ENCODE data around the gene TMEM208. TPM values are rescaled to one million over a fixed set of nuclear protein-coding genes. Genes with fewer than 3 reads are reported as not detected.

The TMEM208 gene
- total RNA-seq, 1 experiment from 2014 or later, result 46.9 TPM

GRCh38 chr16:67248073-67248400 lies 21.1 kb downstream of the TMEM208 start:
- DNase-seq (ENCODE audit: extremely low read depth, low read depth), result no peak

DNA sequence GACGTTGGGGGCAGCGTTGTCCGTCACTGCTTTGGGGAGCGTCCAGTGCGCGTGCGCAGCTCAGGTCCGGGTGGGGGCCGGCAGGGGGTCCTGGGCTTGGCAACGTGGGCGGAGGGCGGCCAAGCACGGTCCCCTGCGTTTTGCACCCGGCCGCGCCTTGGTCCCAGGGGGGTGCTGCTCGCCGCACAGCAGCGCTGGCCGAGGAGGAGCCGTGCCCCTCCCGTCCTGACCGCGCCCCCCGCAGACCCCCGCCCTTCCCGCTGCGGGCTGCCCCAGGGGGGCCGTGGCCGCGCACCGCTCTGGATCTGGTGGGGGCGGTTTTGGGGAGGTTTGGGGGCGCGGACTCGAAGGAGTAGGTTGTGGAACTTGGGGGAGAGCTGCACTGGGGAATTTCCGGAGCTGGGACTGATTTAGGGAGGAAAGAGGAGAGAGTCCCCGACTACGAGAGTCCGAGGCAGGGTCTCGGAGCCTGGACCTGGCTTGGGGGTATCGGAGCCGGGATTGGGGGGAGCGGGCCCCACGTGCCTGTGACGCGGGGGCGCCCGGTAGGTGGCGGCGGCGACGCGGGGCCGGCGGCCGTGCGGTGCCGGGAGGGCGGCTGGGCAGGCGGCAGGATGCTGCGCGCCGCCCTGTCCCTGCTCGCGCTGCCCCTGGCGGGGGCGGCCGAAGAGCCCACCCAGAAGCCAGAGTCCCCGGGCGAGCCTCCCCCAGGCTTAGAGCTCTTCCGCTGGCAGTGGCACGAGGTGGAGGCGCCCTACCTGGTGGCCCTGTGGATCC lies 21.7 kb downstream of the TMEM208 start, which contains the start of gene SLC9A5:
Gene SLC9A5, plus strand, starts transcription at position 579 of the 777 bp plus-strand sequence. Its CDS starts 36 bp downstream, at position 615.
- DNase-seq (ENCODE audit: extremely low read depth, low read depth), result no peak

DNA sequence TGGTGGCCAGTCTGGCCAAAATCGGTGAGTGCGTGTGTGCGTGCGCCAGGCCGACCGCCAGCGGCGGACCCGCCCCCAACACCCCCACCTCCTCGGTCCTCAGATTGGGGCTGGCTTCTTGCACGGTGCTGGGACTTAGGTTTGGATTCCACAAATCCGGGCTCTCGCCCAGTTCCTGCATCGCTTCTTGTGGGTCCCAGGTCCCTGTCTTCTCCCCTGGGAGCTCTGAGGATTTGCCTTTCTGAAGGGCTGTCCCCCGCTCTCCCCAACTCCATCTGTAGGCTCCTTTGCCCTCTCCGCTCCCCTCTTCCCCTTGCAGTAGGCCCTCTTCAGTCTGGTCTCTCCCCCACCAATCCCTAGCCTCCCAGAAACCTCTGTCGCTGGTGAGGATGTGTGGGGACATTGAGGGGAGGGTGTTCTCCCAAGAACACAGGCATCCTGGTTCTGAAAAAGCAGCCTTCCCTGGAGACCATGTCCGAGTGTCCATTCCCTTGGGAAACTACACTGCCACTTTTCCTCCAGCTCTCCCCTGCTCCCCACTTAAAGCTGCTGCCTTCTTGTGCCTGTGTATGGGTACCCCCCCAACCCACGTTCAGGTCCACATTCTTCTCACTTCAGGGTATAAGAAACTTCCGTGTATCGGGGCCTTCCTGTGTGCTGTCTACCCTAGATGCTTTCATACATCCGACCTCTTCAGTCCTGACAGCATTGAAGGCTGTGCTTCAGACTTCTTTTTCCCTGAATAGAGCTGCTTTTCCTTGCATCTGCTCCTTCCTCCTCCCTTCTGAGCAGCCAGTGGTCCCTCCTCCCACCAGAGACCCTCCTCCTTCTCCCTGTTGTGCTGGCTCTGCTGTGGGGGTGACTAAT lies 22.5 kb downstream of the TMEM208 start:
- no peak for DNase-seq (ENCODE audit: extremely low read depth, low read depth)

- DNase-seq (ENCODE audit: extremely low read depth, low read depth), result no peak
These were observed 23.1 kb downstream of the TMEM208 start for GRCh38 chr16:67250045-67250327.

GRCh38 chr16:67252609-67253497 lies 25.9 kb downstream of the TMEM208 start:
- DNase-seq (ENCODE audit: extremely low read depth, low read depth), result no peak

DNA sequence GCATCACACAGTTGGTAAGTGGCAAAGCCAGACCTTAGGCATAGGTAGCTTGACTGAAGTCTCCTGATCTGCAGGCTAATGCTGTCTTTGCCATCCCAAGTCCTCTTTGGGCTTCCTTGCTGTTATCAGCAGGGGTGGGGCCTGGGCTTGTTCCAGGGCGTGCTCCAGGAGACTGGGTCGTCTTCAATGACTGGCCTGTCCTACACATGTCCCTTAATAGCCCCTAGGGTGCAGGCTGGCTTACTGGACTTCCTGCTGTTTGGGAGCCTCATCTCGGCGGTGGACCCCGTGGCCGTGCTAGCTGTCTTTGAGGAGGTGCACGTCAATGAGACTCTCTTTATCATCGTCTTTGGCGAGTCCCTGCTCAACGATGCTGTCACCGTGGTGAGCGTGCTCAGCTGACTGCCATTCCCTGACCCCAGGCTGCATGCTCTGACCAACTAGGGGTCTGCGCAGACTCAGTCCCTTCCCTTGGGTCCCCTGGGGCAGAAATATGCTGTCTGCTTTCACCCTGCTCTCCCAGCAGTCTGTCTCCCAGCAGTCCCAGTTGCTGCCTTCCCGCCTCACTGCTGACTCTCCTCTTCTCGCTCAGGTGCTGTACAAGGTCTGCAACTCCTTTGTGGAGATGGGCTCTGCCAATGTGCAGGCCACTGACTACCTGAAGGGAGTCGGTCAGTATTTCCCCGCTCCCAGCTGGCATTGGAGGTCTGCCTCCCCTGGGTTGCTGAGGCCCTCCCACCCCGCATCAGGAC lies 28.0 kb downstream of the TMEM208 start:
- no peak for DNase-seq (ENCODE audit: extremely low read depth, low read depth)

DNA sequence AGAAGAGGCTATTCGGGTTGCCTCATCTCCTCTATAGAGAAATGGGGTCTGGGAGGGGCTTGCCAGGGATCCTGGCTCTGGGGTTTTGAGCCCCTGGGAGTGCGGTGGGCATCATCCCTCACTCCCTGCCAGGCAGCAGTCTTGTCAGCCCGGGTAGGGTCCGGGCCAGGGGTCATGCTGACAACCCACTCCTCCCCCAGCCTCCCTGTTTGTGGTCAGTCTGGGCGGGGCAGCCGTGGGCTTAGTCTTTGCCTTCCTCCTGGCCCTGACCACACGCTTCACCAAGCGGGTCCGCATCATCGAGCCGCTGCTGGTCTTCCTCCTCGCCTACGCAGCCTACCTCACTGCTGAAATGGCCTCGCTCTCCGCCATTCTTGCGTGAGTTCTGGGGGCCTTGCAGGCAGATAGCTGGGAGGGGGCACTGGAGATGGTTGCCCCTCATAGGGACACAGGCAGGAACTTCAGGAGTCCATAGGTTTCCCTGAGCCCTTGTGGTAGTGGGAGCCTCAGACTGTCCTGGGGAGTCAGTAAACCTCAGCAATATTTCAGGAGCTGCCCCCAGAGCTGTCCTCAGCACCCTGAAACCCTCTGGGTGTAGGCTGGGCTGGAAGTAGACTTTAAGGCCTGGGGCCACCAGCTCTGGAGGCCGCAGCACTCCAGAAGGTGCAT lies 28.8 kb downstream of the TMEM208 start:
- DNase-seq (ENCODE audit: extremely low read depth, low read depth), result no peak

DNA sequence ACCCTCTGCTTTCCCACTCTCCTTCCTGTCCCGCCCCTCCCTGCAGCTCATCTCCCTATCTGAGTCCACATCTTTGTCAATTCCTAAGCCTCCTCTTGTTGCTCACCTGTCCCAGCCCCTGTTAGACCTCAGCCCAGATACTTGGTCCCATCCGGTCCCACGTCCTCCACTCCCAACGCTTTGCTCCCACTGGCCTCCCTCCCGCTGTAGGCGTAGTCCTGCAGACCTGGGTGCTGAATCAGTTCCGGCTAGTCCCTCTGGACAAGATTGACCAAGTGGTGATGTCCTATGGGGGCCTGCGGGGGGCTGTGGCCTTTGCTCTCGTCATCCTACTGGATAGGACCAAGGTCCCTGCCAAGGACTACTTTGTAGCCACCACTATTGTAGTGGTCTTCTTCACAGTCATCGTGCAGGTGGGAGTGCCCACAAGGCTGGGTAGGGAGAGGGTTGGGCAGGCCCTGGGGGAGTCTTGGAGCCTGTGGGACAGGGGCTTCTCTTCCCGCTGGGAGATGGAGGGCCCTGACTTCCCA lies 29.8 kb downstream of the TMEM208 start:
- DNase-seq (ENCODE audit: extremely low read depth, low read depth), result no peak

GRCh38 chr16:67257486-67258160 lies 30.7 kb downstream of the TMEM208 start:
- DNase-seq (ENCODE audit: extremely low read depth, low read depth), result no peak

DNA sequence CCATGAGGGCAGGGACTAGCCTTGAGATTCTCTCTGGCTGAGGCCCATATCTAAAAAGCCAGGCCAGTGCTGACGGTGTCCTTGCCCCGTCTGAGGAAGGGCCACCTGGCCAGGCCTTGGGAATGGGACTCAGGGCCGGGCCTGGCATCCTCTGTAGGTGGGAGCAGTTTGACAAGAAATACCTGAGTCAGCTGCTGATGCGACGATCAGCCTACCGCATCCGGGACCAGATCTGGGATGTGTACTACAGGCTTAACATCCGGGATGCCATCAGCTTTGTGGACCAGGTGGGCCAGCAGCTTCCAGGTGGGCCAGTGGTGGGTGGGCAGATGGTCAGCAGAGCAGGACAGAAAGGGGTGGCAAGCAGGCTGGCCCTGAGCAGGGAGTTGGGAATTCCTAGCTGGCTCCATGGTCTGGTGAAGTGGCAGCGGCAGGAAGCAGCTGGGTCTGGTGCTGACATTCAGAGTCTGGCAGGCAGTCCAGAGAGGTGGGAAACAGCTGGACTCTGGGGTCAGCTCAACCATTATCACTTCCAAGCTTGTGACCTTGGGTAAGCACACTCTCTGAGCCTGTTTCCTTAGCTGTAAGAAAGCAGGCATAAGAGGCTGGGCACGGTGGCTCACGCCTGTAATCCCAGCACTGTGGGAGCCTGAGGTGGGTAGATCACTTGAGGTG lies 31.4 kb downstream of the TMEM208 start:
- DNase-seq (ENCODE audit: extremely low read depth, low read depth), result no peak

- no peak for DNase-seq (ENCODE audit: extremely low read depth, low read depth)
These were observed 32.8 kb downstream of the TMEM208 start for GRCh38 chr16:67259705-67260104.

DNA sequence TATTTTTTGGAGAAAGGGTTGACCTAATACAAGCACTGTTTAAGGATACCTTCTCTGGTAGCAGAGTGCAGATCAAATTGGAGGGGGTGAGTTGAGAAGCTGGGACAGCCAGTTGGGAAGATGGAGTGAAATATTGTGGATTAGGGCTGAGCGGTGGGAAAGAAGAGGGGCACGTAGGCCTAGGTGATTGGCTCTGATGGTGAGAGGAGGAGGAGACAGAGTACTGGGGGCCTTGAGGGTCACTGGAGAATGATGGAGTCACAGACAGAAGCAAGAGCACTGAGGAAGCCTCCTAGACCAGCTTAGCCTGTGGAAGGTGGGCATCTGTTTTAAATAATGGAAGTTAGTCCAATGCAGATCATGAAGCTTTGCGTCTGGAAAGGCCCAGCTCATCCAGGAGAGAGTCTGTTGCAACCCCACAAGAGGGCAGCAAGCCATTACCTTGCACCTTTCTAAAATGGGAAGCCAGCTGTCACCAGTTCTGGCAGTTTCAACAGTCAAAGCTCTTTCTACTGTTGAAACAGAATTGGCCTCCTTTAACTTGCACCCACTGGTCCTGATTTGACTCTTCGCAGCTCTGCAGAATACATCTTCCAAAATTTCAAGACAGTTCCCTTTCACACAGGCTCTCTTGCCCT lies 33.6 kb downstream of the TMEM208 start:
- DNase-seq (ENCODE audit: extremely low read depth, low read depth), result no peak

- no peak for DNase-seq (ENCODE audit: extremely low read depth, low read depth)
These were observed 36.3 kb downstream of the TMEM208 start for GRCh38 chr16:67263201-67263600.

- DNase-seq (ENCODE audit: extremely low read depth, low read depth), result no peak
These were observed 37.3 kb downstream of the TMEM208 start for GRCh38 chr16:67264277-67264676.

DNA sequence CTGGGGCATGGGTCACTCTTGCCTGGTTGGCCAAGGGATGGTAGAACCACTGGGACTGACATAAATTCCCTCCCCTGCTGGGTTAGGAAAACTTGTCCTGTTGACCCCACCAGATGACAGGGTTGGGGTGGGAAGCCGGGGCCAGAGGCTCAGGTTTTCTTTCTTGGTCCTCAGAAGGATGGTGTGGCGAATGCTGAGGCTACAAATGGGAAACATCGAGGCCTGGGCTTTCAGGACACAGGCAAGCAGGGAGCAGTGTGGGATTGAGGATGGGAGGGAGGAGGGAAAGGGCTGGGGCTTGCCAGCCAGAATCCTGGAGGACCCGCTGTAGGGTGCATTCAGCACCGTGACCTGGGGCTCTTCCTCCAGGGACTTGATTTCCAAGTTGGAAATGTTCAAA lies 37.9 kb downstream of the TMEM208 start:
- no peak for DNase-seq (ENCODE audit: extremely low read depth, low read depth)

GRCh38 chr16:67265834-67266233 lies 38.9 kb downstream of the TMEM208 start:
- no peak for DNase-seq (ENCODE audit: extremely low read depth, low read depth)

DNA sequence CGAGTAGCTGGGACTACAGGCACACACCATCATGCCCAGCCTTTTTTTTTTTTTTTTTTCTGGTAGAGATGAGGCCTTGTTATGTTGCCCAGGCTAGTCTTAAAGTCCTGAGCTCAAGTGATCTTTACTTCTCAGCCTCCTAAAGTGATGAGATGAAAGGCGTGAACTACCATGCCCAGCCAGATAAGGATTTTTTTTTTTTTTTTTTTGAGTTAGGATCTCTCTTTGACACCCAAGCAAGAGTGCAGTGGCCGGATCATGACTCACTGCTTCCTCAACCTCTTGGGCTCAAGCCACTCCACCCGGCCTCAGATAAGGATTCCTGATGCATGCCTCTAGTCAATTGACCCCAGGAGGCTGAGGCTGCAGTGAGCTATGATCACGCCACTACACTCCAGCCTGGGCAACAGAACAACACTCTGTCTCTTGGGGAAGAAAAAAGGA lies 41.2 kb downstream of the TMEM208 start:
- DNase-seq (ENCODE audit: extremely low read depth, low read depth), result no peak

- DNase-seq (ENCODE audit: extremely low read depth, low read depth), result no peak
These were observed 42.8 kb downstream of the TMEM208 start for GRCh38 chr16:67269766-67270165.

Data from NCI-H460 (cell line).